Sigmoid colon (tissue), 7 donors: Measurements from ENCODE around the gene TMEM143. TPM values are rescaled to one million over a fixed set of nuclear protein-coding genes. Genes with fewer than 3 reads are reported as not detected.

Experiments
- DNase-seq: peaks from one replicate; pipeline ENCODE4 v3.0.0-alpha.2; 2019
- H3K27ac ChIP-seq, 4 donors: fragments of 200-600 bp; sonication (generic); one replicate each; pipeline ENCODE4 v1.5.1; 2016 to 2019; ENCODE audit warnings: mild to moderate bottlenecking in 1 of 4
- H3K27me3 ChIP-seq, 3 donors: fragments of 200-600 bp; sonication (generic); one replicate each; pipeline ENCODE4 v1.5.1; 2019; ENCODE audit warnings: mild to moderate bottlenecking in 1 of 3
- H3K36me3 ChIP-seq, 4 donors: fragments of 200-600 bp; sonication (generic); one replicate each; pipeline ENCODE4 v1.5.1; 2016 to 2019
- H3K4me1 ChIP-seq, 4 donors: fragments of 200-600 bp; sonication (generic); one replicate each; pipeline ENCODE4 v1.5.1; 2017 to 2019
- H3K4me3 ChIP-seq, 4 donors: fragments of 200-600 bp; sonication (generic); one replicate each; pipeline ENCODE4 v1.5.1; 2017 to 2019; ENCODE audit warnings: mild to moderate bottlenecking in 2 of 4, moderate library complexity in 1 of 4
- H3K9me3 ChIP-seq, 4 donors: fragments of 200-600 bp in 3 of 4; sonication (generic) in 3 of 4; one replicate each; pipeline versions ENCODE4 v1.5.1 to v1.6.1; 2013 to 2019
- CTCF ChIP-seq, 4 experiments: fragments of 450-650 bp in 3 of 4; fragments of 200-600 bp in 1 of 4; IDR thresholded peaks; one replicate each; pipeline ENCODE4 v1.5.1; 2016 to 2019; ENCODE audit warnings: antibody characterized with exemption in 4 of 4, mild to moderate bottlenecking in 3 of 4, moderate library complexity in 2 of 4
- EP300 ChIP-seq, 4 donors: sonication (generic); formaldehyde crosslinking; IDR thresholded peaks; one replicate each; pipeline ENCODE4 v1.6.1; 2017; ENCODE audit warnings: antibody characterized with exemption in 4 of 4
- POLR2A ChIP-seq, 2 donors: fragments of 450-650 bp; IDR thresholded peaks; one replicate each; pipeline ENCODE4 v1.6.1; 2016; ENCODE audit warnings: antibody characterized with exemption in 2 of 2, mild to moderate bottlenecking in 2 of 2, moderate library complexity in 2 of 2
- POLR2AphosphoS5 ChIP-seq, 4 donors: sonication (generic); formaldehyde crosslinking; IDR thresholded peaks; one replicate each; pipeline ENCODE4 v1.6.1; 2017; ENCODE audit warnings: antibody characterized with exemption in 4 of 4
- WGBS, 2 donors: extraction: QIAGEN DNeasy Blood & Tissue Kit; methylation state at CpG; one replicate each; pipeline ENCODE4 v1.1.7; 2013; 5-methylcytosine and 5-hydroxymethylcytosine counted together
- intact Hi-C: fragments of 100-400 bp; cut with DNase I; formaldehyde crosslinking; loops from one replicate; pipeline ENCODE4 v1.15.1; 2023
- polyA plus RNA-seq, 3 donors: library from polyadenylated mRNA; stranded (reverse); fragments of 200-250 nt; gene quantifications; one replicate each; pipeline ENCODE4 v1.2.3, GENCODE V29; 2013
- total RNA-seq, 4 donors: library from RNA; depleted of rRNA; stranded (reverse); fragments of >200 nt; gene quantifications; one replicate each; pipeline ENCODE4 v1.1.0, GENCODE V29; 2016
- donor health status: healthy with polysubstance abuse.
- donor health status: Bipolar disorder and iron deficiency.
- donor health status: healthy.

TMEM143 gene
- total RNA-seq (1 to 10 TPM; 5.4 to 8.9 (median 6.8) TPM), polyA plus RNA-seq (1 to 10 TPM; 4.2 to 8.7 (median 5.4) TPM)

- Histone ChIP-seq H3K27ac (peak within 1 kb of the TSS; percentile 81 to 99 (median 96)), H3K36me3 (no peaks in the 10 kb centered on the region), H3K27me3 (no peaks in the 10 kb centered on the region), H3K9me3 (no peaks in the 10 kb centered on the region), H3K4me3 (peak within 1 kb of the TSS; percentile 48 to 70 (median 62)), H3K4me1 (peaks cover 0 to 12% (median 8%) of the 10 kb centered on the region in 4 donors)
- 1% methylated on average over 59 of the region's 59 CpGs for WGBS, 2 donors
- DNase-seq: peak; percentile 100
- TF ChIP-seq EP300 (IDR thresholded peaks at IDR 0.05) (peak in 1 of 4 donors; percentile 29), POLR2A (IDR thresholded peaks at IDR 0.05) (peak; percentile 35 to 59), CTCF (IDR thresholded peaks at IDR 0.05) (no peak), POLR2AphosphoS5 (IDR thresholded peaks at IDR 0.05) (peak; percentile 53 to 82 (median 81))
- intact Hi-C loops: loop anchor here (1.0 kb wide), 2 partner anchors 27 to 42 kb away; partner anchors contain the start of gene KDELR1
Measured at GRCh38 chr19:48363810-48364597, at the start of gene TMEM143, which contains the start of gene SYNGR4. Gene TMEM143 (minus strand): TSS chr19:48363940. CDS start chr19:48363920, 20 bp downstream. Gene SYNGR4 (plus strand): TSS chr19:48364367. CDS start chr19:48365843, 1,476 bp downstream.

GRCh38 chr19:48405850-48406249 lies 42.1 kb upstream of the TMEM143 start:
- TF ChIP-seq EP300 (IDR thresholded peaks at IDR 0.05) (no peak), POLR2AphosphoS5 (IDR thresholded peaks at IDR 0.05) (no peak), POLR2A (IDR thresholded peaks at IDR 0.05) (no peak), CTCF (IDR thresholded peaks at IDR 0.05) (no peak)
- Histone ChIP-seq H3K4me1 (no peaks in the 10 kb centered on the region), H3K27me3 (peaks cover 0 to 18% (median 11%) of the 10 kb centered on the region in 3 donors), H3K36me3 (no peaks in the 10 kb centered on the region), H3K27ac (no peak overlapping the region), H3K4me3 (no peak overlapping the region), H3K9me3 (no peaks in the 10 kb centered on the region)
- 76 to 78% methylated on average over 13 of the region's 13 CpGs for WGBS, 2 donors
- intact Hi-C loops: no loop called here
- no peak for DNase-seq

- intact Hi-C loops: no loop called here
- 88 to 89% methylated on average over 27 of the region's 27 CpGs for WGBS, 2 donors
- Histone ChIP-seq H3K36me3 (no peaks in the 10 kb centered on the region), H3K4me1 (no peaks in the 10 kb centered on the region), H3K27ac (no peak overlapping the region), H3K27me3 (peaks cover 0 to 18% (median 11%) of the 10 kb centered on the region in 3 donors), H3K9me3 (no peaks in the 10 kb centered on the region), H3K4me3 (no peak overlapping the region)
- DNase-seq: no peak
- TF ChIP-seq POLR2AphosphoS5 (IDR thresholded peaks at IDR 0.05): no peak
- no peak for TF ChIP-seq EP300 (IDR thresholded peaks at IDR 0.05)
- TF ChIP-seq CTCF (IDR thresholded peaks at IDR 0.05): no peak
- no peak for TF ChIP-seq POLR2A (IDR thresholded peaks at IDR 0.05)
Measured at GRCh38 chr19:48405010-48405659, 41.4 kb upstream of the TMEM143 start.

GRCh38 chr19:48403606-48404005 lies 39.9 kb upstream of the TMEM143 start:
- no peak for DNase-seq

More at GRCh38 chr19:48403606-48404005, 39.9 kb upstream of the TMEM143 start:
- WGBS, 2 donors: 39 to 43% methylated on average over 3 of the region's 3 CpGs
- TF ChIP-seq CTCF (IDR thresholded peaks at IDR 0.05): no peak
- no peak for TF ChIP-seq POLR2AphosphoS5 (IDR thresholded peaks at IDR 0.05)
- no peak for TF ChIP-seq EP300 (IDR thresholded peaks at IDR 0.05)
- TF ChIP-seq POLR2A (IDR thresholded peaks at IDR 0.05): no peak
- no peaks in the 10 kb centered on the region for H3K36me3 ChIP-seq
- peaks cover 0 to 2% (median 2%) of the 10 kb centered on the region in 4 donors for H3K4me1 ChIP-seq
- intact Hi-C loops: loop anchor here (5.0 kb wide), 1 partner anchor 39 kb away; no protein-coding TSS in a partner anchor
- no peak overlapping the region for H3K4me3 ChIP-seq
- H3K9me3 ChIP-seq: no peaks in the 10 kb centered on the region
- peaks cover 0 to 25% (median 15%) of the 10 kb centered on the region in 3 donors for H3K27me3 ChIP-seq
- H3K27ac ChIP-seq: no peak overlapping the region
